Measurements from ENCODE around the gene ELP4. TPM values are rescaled to one million over a fixed set of nuclear protein-coding genes. Genes with fewer than 3 reads are reported as not detected.

ELP4 gene
- total RNA-seq, 1 experiment from 2014 or later: 19.4 TPM

GRCh38 chr11:31824879-31825837 lies 315.6 kb downstream of the ELP4 start:
- no peaks in the 10 kb centered on the region for H3F3A ChIP-seq (ENCODE audit: low read length, unreplicated experiment)
- no peaks in the 10 kb centered on the region for H3K9me2 ChIP-seq (replicated peaks; ENCODE audit: low read length)
- no peaks in the 10 kb centered on the region for H3K4me1 ChIP-seq (ENCODE audit: insufficient read depth, low read length)
- ChIA-PET CTCF (no interaction called here), POLR2A (ENCODE audit: unreplicated experiment) (no interaction called here)
- no peak overlapping the region for H3K4me2 ChIP-seq (ENCODE audit: low read length)
- no peak overlapping the region for H2AFZ ChIP-seq (ENCODE audit: low read length)
- no TSS peak for BruUV-seq (replicated peaks)
- H3K9ac ChIP-seq (ENCODE audit: low read length): no peak overlapping the region
- no peak overlapping the region for H3K27ac ChIP-seq (ENCODE audit: low read length)
- no peaks in the 10 kb centered on the region for H3K27me3 ChIP-seq (ENCODE audit: low read length)
- intact Hi-C loops (cut with micrococcal nuclease): no loop called here
- no peaks in the 10 kb centered on the region for H3K9me3 ChIP-seq (ENCODE audit: low read length)
- DNase-seq: no peak
- H3K79me2 ChIP-seq (ENCODE audit: low read length): no peaks in the 10 kb centered on the region
- no peaks in the 10 kb centered on the region for H4K20me1 ChIP-seq (ENCODE audit: low read length)
- no peaks in the 10 kb centered on the region for H3K36me3 ChIP-seq (ENCODE audit: low read depth, low read length)
- TF ChIP-seq EZH2 (IDR thresholded peaks at IDR 0.05; ENCODE audit: low read length, unreplicated experiment) (no peak), EZH2phosphoT487 (IDR thresholded peaks at IDR 0.05; ENCODE audit: borderline replicate concordance, low read length) (no peak), CTCF (conservative IDR thresholded peaks at IDR 0.05; ENCODE audit: low read depth, low read length) (no peak)
- ATAC-seq: no peak
- H3K4me3 ChIP-seq (ENCODE audit: low read length): no peak overlapping the region

- no peak for DNase-seq
- Histone ChIP-seq H3K4me2 (ENCODE audit: low read length) (no peak overlapping the region), H3K4me1 (ENCODE audit: insufficient read depth, low read length) (no peaks in the 10 kb centered on the region), H3F3A (ENCODE audit: low read length, unreplicated experiment) (no peaks in the 10 kb centered on the region), H3K9ac (ENCODE audit: low read length) (no peak overlapping the region), H3K79me2 (ENCODE audit: low read length) (no peaks in the 10 kb centered on the region), H3K9me3 (ENCODE audit: low read length) (no peaks in the 10 kb centered on the region), H3K27ac (ENCODE audit: low read length) (no peak overlapping the region), H3K36me3 (ENCODE audit: low read depth, low read length) (no peaks in the 10 kb centered on the region), H3K27me3 (ENCODE audit: low read length) (no peaks in the 10 kb centered on the region), H3K4me3 (ENCODE audit: low read length) (no peak overlapping the region), H4K20me1 (ENCODE audit: low read length) (no peaks in the 10 kb centered on the region), H3K9me2 (replicated peaks; ENCODE audit: low read length) (no peaks in the 10 kb centered on the region), H2AFZ (ENCODE audit: low read length) (no peak overlapping the region)
- ATAC-seq: no peak
- intact Hi-C loops (cut with micrococcal nuclease): no loop called here
- CTCF ChIA-PET: no interaction called here
- POLR2A ChIA-PET (ENCODE audit: unreplicated experiment): no interaction called here
- TF ChIP-seq EZH2 (IDR thresholded peaks at IDR 0.05; ENCODE audit: low read length, unreplicated experiment) (no peak), EZH2phosphoT487 (IDR thresholded peaks at IDR 0.05; ENCODE audit: borderline replicate concordance, low read length) (no peak), CTCF (conservative IDR thresholded peaks at IDR 0.05; ENCODE audit: low read depth, low read length) (no peak)
- BruUV-seq (replicated peaks): no TSS peak
Observed at GRCh38 chr11:31825838-31826484, 316.4 kb downstream of the ELP4 start.

Measured in PC-3 (cell line).